ENCODE results near the gene ARF1. TPM values are rescaled to one million over a fixed set of nuclear protein-coding genes. Genes with fewer than 3 reads are reported as not detected.

ARF1 gene
- polyA plus RNA-seq, 1 donor (not counting 4 experiments of a cell fraction or from before 2014, with no cell fraction given) = 295 TPM

- H3K4me2 ChIP-seq (ENCODE audit: control insufficient read depth, extremely low read depth, insufficient read depth, low read depth, low read length) = peak overlapping the region; percentile 76
- H2AFZ ChIP-seq (ENCODE audit: control insufficient read depth, low read length) = peak overlapping the region; percentile 95
- FAIRE-seq = peak; percentile 63
- DNase-seq (ENCODE audit: low read depth, low spot score) = no peak
- H3K9me1 ChIP-seq (ENCODE audit: control insufficient read depth, extremely low read depth, insufficient read depth, low read length) = peaks cover 2% of the 10 kb centered on the region
- H4K20me1 ChIP-seq (ENCODE audit: control insufficient read depth, extremely low read depth, insufficient read depth, low read length) = peaks cover 18% of the 10 kb centered on the region
- peaks cover 8 to 12% of the 10 kb centered on the region in 2 experiments for H3K36me3 ChIP-seq (ENCODE audit: control insufficient read depth in 2 of 2, extremely low read depth in 1 of 2, insufficient read depth in 2 of 2, low read length in 2 of 2)
- peaks cover 35% of the 10 kb centered on the region for H3K4me1 ChIP-seq (ENCODE audit: control insufficient read depth, extremely low read depth, insufficient read depth, low read length)
- peak overlapping the region; percentile 74 for H3K9ac ChIP-seq (ENCODE audit: control insufficient read depth, extremely low read depth, insufficient read depth, low read length)
- TF ChIP-seq, protein P1, sequence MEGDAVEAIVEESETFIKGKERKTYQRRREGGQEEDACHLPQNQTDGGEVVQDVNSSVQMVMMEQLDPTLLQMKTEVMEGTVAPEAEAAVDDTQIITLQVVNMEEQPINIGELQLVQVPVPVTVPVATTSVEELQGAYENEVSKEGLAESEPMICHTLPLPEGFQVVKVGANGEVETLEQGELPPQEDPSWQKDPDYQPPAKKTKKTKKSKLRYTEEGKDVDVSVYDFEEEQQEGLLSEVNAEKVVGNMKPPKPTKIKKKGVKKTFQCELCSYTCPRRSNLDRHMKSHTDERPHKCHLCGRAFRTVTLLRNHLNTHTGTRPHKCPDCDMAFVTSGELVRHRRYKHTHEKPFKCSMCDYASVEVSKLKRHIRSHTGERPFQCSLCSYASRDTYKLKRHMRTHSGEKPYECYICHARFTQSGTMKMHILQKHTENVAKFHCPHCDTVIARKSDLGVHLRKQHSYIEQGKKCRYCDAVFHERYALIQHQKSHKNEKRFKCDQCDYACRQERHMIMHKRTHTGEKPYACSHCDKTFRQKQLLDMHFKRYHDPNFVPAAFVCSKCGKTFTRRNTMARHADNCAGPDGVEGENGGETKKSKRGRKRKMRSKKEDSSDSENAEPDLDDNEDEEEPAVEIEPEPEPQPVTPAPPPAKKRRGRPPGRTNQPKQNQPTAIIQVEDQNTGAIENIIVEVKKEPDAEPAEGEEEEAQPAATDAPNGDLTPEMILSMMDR (optimal IDR thresholded peaks at IDR 0.05 in 1 of 3, IDR thresholded peaks at IDR 0.05 in 1 of 3, conservative IDR thresholded peaks at IDR 0.05 in 1 of 3; ENCODE audit: extremely low read depth in 1 of 3, insufficient read depth in 2 of 3, low read length in 3 of 3) = no peak
- TF ChIP-seq EZH2 (IDR thresholded peaks at IDR 0.05; ENCODE audit: low read length) = no peak
- dilution Hi-C loops (cut with MboI; ENCODE audit: extremely low pct_ligation_motif_present, low sequenced_read_pairs) = no loop called here
- H3K27ac ChIP-seq (ENCODE audit: control insufficient read depth, insufficient read depth, low read length) = peak overlapping the region; percentile 71
- peaks cover 43% of the 10 kb centered on the region for H3K79me2 ChIP-seq (ENCODE audit: control insufficient read depth, insufficient read depth, low read length)
- H3K27me3 ChIP-seq (ENCODE audit: control insufficient read depth, extremely low read depth, insufficient read depth, low read length) = no peaks in the 10 kb centered on the region
- H3K9me3 ChIP-seq (ENCODE audit: control insufficient read depth, low read depth, low read length) = no peaks in the 10 kb centered on the region
- peak overlapping the region; percentile 56 to 82 (median 76) for H3K4me3 ChIP-seq (ENCODE audit: control insufficient read depth in 2 of 3, extremely low read depth in 1 of 3, insufficient read depth in 2 of 3, low read depth in 1 of 3, low read length in 3 of 3)
These were observed 57.0 kb downstream of the ARF1 start for GRCh38 chr1:228139406-228139930.

DNA sequence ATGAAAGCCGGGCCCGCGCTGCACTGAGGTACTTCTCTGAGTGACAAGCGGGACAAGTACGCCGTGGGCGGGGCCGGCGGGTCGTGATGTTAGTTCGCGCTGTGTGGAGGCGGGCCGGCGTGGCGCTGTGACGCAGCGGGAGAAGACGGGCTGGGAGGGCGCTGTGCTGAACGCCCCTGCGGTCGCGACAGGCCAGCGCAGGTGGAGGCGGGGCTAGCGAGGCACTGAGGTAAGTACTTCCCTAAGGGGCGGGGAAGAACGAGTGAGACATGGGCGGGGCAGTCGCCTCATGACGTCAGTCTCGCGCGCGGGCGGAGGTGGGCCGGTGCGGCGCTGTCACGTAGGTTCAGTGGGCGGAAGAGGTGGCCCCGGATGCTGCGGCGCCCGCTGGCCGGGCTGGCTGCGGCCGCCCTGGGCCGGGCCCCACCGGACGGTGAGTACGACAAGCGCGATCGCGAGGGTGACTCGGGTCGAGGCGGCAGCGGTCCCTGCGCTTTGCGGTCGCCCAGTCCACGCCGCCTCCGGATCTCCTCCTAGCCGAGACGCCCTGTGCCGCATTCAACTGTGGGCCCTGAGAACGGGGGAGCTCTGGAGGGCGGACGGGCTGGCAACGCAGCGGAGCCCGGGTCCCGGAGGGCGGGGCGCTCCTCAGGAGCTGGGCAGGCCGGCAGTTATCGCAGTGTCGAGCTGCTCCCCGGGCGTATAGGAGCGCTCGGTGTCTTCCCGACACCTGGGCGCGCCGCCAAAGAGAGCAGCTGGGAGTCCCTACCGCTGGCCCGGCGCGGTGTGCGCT lies 57.6 kb downstream of the ARF1 start, which contains the start of gene GUK1:
GUK1 (plus strand) TSS at position 349 of the 793 bp plus-strand sequence; CDS start at position 373, 24 bp downstream.
- TF ChIP-seq EZH2 (IDR thresholded peaks at IDR 0.05; ENCODE audit: low read length) = no peak
- TF ChIP-seq, protein P1 (optimal IDR thresholded peaks at IDR 0.05 in 1 of 3, IDR thresholded peaks at IDR 0.05 in 1 of 3, conservative IDR thresholded peaks at IDR 0.05 in 1 of 3; ENCODE audit: extremely low read depth in 1 of 3, insufficient read depth in 2 of 3, low read length in 3 of 3) = peak in 2 of 3 experiments; percentile 11 to 35
- Histone ChIP-seq H3K4me1 (ENCODE audit: control insufficient read depth, extremely low read depth, insufficient read depth, low read length) (peaks cover 35% of the 10 kb centered on the region), H3K9me1 (ENCODE audit: control insufficient read depth, extremely low read depth, insufficient read depth, low read length) (peaks cover 2% of the 10 kb centered on the region), H3K27me3 (ENCODE audit: control insufficient read depth, extremely low read depth, insufficient read depth, low read length) (no peaks in the 10 kb centered on the region), H3K9ac (ENCODE audit: control insufficient read depth, extremely low read depth, insufficient read depth, low read length) (peak within 1 kb of the TSS; percentile 86), H3K27ac (ENCODE audit: control insufficient read depth, insufficient read depth, low read length) (peak within 1 kb of the TSS; percentile 82), H4K20me1 (ENCODE audit: control insufficient read depth, extremely low read depth, insufficient read depth, low read length) (peaks cover 20% of the 10 kb centered on the region), H3K4me2 (ENCODE audit: control insufficient read depth, extremely low read depth, insufficient read depth, low read depth, low read length) (peak within 1 kb of the TSS; percentile 98), H2AFZ (ENCODE audit: control insufficient read depth, low read length) (peak within 1 kb of the TSS; percentile 95), H3K9me3 (ENCODE audit: control insufficient read depth, low read depth, low read length) (no peaks in the 10 kb centered on the region), H3K36me3 (ENCODE audit: control insufficient read depth in 2 of 2, extremely low read depth in 1 of 2, insufficient read depth in 2 of 2, low read length in 2 of 2) (peaks cover 11 to 18% of the 10 kb centered on the region in 2 experiments), H3K79me2 (ENCODE audit: control insufficient read depth, insufficient read depth, low read length) (peaks cover 50% of the 10 kb centered on the region), H3K4me3 (ENCODE audit: control insufficient read depth in 2 of 3, extremely low read depth in 1 of 3, insufficient read depth in 2 of 3, low read depth in 1 of 3, low read length in 3 of 3) (peak within 1 kb of the TSS; percentile 84 to 96 (median 89))
- DNase-seq (ENCODE audit: low read depth, low spot score) = peak; percentile 99
- dilution Hi-C loops (cut with MboI; ENCODE audit: extremely low pct_ligation_motif_present, low sequenced_read_pairs) = no loop called here
- FAIRE-seq = no peak

Data from keratinocyte (primary cell).